ENCODE measurements around the gene MED12L. TPM values are rescaled to one million over a fixed set of nuclear protein-coding genes. Genes with fewer than 3 reads are reported as not detected.

MED12L gene
- total RNA-seq, 1 donor from 2014 or later, result 1.4 TPM

DNA sequence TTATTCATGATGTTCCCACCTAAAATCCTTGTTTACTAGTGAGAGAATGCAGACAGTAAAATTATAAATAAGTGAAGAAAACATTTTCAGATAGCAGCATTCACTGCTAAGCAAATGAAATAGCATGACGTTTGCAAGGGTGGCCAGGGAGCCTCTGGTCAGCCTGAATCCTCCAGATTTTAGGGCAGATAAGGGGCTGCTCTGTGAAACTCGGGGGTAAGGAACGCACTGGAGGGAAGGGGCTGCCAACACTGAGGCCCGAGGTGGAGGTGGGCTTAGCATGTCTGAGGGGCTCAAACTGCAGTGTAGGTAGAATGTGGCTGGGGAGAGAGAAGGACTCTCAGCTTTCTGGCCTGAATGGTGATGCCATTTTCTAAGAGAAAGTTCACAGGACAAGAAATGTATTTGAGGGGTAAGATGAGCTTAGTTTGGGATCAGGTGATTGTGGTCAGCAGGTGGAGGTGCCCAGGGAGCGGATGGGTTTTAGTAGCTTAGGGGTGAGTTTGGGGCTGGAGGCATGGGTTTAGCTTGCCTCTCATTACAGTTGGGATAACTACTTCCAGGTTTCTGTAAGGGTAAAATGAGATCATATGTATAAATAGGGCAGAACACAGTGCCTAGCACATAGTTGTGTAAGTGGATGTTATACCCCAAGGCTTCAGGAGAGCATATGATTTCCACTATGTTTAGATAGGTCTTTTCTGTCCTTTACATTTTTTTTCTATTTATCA is 97.0 kb downstream of the MED12L start:
- H3K27ac Mint-ChIP-seq (ENCODE audit: unreplicated experiment), result no peak overlapping the region
- TF ChIP-seq, protein P1, sequence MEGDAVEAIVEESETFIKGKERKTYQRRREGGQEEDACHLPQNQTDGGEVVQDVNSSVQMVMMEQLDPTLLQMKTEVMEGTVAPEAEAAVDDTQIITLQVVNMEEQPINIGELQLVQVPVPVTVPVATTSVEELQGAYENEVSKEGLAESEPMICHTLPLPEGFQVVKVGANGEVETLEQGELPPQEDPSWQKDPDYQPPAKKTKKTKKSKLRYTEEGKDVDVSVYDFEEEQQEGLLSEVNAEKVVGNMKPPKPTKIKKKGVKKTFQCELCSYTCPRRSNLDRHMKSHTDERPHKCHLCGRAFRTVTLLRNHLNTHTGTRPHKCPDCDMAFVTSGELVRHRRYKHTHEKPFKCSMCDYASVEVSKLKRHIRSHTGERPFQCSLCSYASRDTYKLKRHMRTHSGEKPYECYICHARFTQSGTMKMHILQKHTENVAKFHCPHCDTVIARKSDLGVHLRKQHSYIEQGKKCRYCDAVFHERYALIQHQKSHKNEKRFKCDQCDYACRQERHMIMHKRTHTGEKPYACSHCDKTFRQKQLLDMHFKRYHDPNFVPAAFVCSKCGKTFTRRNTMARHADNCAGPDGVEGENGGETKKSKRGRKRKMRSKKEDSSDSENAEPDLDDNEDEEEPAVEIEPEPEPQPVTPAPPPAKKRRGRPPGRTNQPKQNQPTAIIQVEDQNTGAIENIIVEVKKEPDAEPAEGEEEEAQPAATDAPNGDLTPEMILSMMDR (IDR thresholded peaks at IDR 0.05), result no peak
- no peaks in the 10 kb centered on the region for H3K4me1 Mint-ChIP-seq (ENCODE audit: unreplicated experiment)
- H3K36me3 Mint-ChIP-seq (ENCODE audit: unreplicated experiment), result no peaks in the 10 kb centered on the region
- no peak for DNase-seq (ENCODE audit: extremely low spot score, unreplicated experiment)
- H3K9me3 Mint-ChIP-seq (ENCODE audit: unreplicated experiment), result no peaks in the 10 kb centered on the region
- peaks cover 3% of the 10 kb centered on the region for H3K27me3 Mint-ChIP-seq (ENCODE audit: unreplicated experiment)
- no peak overlapping the region for H3K4me3 Mint-ChIP-seq (ENCODE audit: unreplicated experiment)

DNA sequence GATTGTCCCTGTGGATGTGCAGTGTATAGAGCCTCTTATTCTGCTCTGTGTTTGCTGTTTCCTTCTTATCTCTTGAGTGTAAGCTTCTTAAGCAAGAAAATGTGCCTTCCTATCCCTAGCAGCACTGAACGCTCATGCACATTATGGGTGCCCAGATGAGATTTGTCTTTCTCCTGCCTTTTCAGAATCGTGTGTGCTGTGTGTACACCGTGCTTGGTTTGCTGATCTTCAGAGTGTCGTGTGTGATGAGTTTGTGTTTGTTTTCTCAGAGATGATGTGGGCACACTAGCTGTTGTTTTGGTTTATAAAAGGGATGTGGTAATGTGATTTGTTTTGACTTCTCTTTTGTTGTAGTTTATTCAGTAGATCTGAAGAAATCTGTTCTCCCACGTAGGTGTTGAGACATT is 97.8 kb downstream of the MED12L start:
- H3K27ac Mint-ChIP-seq (ENCODE audit: unreplicated experiment), result no peak overlapping the region

DNA sequence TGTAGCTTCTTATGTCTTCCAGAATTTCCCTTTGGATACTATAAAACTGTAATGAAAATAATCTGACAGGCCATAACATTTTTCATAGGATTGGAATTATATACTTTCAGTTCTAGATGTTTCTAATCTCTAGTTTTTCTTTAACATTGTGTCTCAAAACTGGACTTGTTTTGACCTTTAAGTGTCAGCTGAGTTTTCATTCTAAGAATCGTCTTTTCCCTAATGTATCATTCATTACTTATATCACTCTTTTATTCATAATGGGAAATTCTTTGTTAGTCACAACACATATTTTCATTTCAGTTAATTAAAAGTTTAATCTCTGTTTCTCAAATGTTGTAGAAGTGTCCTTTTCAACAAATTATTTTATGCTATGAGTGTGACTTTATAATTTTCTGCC is 105.6 kb downstream of the MED12L start:
- DNase-seq (ENCODE audit: extremely low spot score, unreplicated experiment), result no peak
- H3K9me3 Mint-ChIP-seq (ENCODE audit: unreplicated experiment), result no peaks in the 10 kb centered on the region
- TF ChIP-seq, protein P1 (IDR thresholded peaks at IDR 0.05), result no peak
- H3K27me3 Mint-ChIP-seq (ENCODE audit: unreplicated experiment), result no peaks in the 10 kb centered on the region
- no peaks in the 10 kb centered on the region for H3K4me1 Mint-ChIP-seq (ENCODE audit: unreplicated experiment)
- no peak overlapping the region for H3K27ac Mint-ChIP-seq (ENCODE audit: unreplicated experiment)
- no peaks in the 10 kb centered on the region for H3K36me3 Mint-ChIP-seq (ENCODE audit: unreplicated experiment)
- H3K4me3 Mint-ChIP-seq (ENCODE audit: unreplicated experiment), result no peak overlapping the region

More for the DNA sequence above, 97.8 kb downstream of the MED12L start:
- no peak for DNase-seq (ENCODE audit: extremely low spot score, unreplicated experiment)
- H3K4me3 Mint-ChIP-seq (ENCODE audit: unreplicated experiment), result no peak overlapping the region
- H3K27me3 Mint-ChIP-seq (ENCODE audit: unreplicated experiment), result peaks cover 3% of the 10 kb centered on the region
- no peaks in the 10 kb centered on the region for H3K9me3 Mint-ChIP-seq (ENCODE audit: unreplicated experiment)
- TF ChIP-seq, protein P1 (IDR thresholded peaks at IDR 0.05), result no peak
- H3K36me3 Mint-ChIP-seq (ENCODE audit: unreplicated experiment), result no peaks in the 10 kb centered on the region
- no peaks in the 10 kb centered on the region for H3K4me1 Mint-ChIP-seq (ENCODE audit: unreplicated experiment)

DNA sequence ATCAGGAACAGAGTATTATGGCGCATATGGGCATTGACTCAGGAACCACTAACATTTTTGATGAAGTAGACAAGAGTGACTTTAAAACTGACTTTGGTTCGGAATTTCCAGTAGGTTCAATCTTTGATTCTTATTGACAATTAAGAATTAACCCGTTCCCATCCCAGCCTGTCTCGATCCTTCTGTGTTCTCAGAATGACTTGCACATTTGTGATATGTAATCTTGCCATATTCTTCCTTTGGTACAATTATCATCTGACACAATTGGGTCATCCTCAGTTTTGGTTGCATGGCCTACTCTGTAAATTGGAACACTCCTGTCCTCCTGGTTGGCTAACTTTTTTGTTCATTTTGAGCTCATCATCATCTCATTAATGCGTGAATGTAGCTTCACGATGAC is 107.1 kb downstream of the MED12L start:
- no peak overlapping the region for H3K4me3 Mint-ChIP-seq (ENCODE audit: unreplicated experiment)
- no peaks in the 10 kb centered on the region for H3K4me1 Mint-ChIP-seq (ENCODE audit: unreplicated experiment)
- no peaks in the 10 kb centered on the region for H3K36me3 Mint-ChIP-seq (ENCODE audit: unreplicated experiment)
- TF ChIP-seq, protein P1 (IDR thresholded peaks at IDR 0.05), result no peak
- DNase-seq (ENCODE audit: extremely low spot score, unreplicated experiment), result no peak
- H3K27me3 Mint-ChIP-seq (ENCODE audit: unreplicated experiment), result no peaks in the 10 kb centered on the region
- no peaks in the 10 kb centered on the region for H3K9me3 Mint-ChIP-seq (ENCODE audit: unreplicated experiment)
- H3K27ac Mint-ChIP-seq (ENCODE audit: unreplicated experiment), result no peak overlapping the region

DNA sequence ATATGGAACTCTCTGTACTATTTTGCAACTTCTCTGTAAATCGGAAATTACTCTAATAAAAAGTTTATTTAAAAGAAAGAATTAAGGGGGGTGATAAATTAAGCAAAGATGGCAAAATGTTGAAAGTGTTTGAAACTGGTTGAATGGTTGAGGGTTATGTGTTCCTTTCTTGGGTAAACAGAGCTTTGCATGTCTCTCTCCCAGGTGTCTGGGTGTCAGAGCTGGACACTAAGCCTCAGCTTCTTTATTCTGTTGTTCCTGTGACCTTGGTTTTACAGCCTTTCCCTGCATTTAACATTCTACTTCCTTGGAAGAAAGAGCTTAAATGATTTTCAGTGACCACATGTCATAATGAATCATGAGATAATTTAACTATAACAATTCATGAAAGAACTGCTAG is 110.4 kb downstream of the MED12L start:
- Mint-ChIP-seq H3K4me1 (ENCODE audit: unreplicated experiment) (no peaks in the 10 kb centered on the region), H3K36me3 (ENCODE audit: unreplicated experiment) (no peaks in the 10 kb centered on the region), H3K27ac (ENCODE audit: unreplicated experiment) (no peak overlapping the region), H3K4me3 (ENCODE audit: unreplicated experiment) (no peak overlapping the region), H3K27me3 (ENCODE audit: unreplicated experiment) (no peaks in the 10 kb centered on the region), H3K9me3 (ENCODE audit: unreplicated experiment) (no peaks in the 10 kb centered on the region)
- no peak for DNase-seq (ENCODE audit: extremely low spot score, unreplicated experiment)
- TF ChIP-seq, protein P1 (IDR thresholded peaks at IDR 0.05), result no peak
